ENCODE measurements around the gene CNOT2. TPM values are rescaled to one million over a fixed set of nuclear protein-coding genes. Genes with fewer than 3 reads are reported as not detected.
"Not testable (repeated sequence)": the region's sequence is repeated elsewhere in the genome, so short reads cannot be mapped to it uniquely, and the experiment has no call there.

The CNOT2 gene
- total and polyA plus RNA-seq, 7 donors = 36.7 to 171 (median 98.8) TPM

DNA sequence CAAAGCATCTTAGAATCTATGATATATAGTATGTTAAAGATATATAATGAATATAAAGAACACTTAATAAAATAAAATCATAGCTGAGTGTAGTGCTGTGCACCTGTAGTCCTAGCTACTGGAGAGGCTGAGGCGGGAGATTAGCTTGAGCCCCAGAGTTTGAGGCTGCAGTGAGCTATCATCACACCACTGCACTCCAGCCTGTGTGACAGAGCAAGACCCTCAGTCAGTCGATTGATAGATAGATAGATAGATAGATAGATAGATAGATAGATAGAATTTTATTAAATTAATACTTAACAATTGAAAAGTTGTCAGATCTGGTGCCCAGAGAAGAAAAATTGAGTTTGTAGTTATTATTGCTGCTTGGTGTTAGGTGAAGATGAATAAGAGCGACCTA is 40.0 kb downstream of the CNOT2 start:
- H3K4me1 ChIP-seq = no peaks in the 10 kb centered on the region
- H3K9me3 ChIP-seq = no peaks in the 10 kb centered on the region
- intact Hi-C loops (cut with DNase I) = no loop called here
- H3K4me3 ChIP-seq = no peak overlapping the region
- no peaks in the 10 kb centered on the region for H3K27me3 ChIP-seq
- TF ChIP-seq POLR2A (IDR thresholded peaks at IDR 0.05) = no peak
- no peak for TF ChIP-seq EP300 (IDR thresholded peaks at IDR 0.05)
- TF ChIP-seq, protein P1, sequence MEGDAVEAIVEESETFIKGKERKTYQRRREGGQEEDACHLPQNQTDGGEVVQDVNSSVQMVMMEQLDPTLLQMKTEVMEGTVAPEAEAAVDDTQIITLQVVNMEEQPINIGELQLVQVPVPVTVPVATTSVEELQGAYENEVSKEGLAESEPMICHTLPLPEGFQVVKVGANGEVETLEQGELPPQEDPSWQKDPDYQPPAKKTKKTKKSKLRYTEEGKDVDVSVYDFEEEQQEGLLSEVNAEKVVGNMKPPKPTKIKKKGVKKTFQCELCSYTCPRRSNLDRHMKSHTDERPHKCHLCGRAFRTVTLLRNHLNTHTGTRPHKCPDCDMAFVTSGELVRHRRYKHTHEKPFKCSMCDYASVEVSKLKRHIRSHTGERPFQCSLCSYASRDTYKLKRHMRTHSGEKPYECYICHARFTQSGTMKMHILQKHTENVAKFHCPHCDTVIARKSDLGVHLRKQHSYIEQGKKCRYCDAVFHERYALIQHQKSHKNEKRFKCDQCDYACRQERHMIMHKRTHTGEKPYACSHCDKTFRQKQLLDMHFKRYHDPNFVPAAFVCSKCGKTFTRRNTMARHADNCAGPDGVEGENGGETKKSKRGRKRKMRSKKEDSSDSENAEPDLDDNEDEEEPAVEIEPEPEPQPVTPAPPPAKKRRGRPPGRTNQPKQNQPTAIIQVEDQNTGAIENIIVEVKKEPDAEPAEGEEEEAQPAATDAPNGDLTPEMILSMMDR (IDR thresholded peaks at IDR 0.05) = no peak
- 95 to 98% methylated on average over 3 of the region's 3 CpGs for WGBS, 2 donors
- H3K36me3 ChIP-seq = peaks cover 0 to 9% (median 1%) of the 10 kb centered on the region in 4 donors
- DNase-seq = no peak
- no peak overlapping the region for H3K27ac ChIP-seq

DNA sequence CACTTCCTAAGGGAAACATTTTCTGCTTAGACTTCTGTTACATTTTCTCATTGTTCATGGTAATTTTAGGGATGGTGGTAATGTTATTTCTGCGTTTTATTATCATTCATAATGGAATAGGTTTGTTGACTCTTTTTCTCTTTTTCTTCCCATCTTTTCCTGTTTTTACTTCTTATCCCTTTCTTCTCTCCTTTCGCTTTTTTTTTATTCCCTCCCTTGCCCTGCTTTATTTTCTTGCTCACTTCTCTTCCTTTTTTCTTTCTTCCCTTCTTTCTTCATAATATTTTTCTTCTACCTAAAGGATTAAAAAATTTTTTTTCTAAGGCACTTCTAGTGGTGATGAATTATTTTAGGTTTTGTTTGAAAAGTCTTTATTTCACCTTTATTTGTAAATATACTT is 45.6 kb downstream of the CNOT2 start:
- 95 to 97% methylated on average over 2 of the region's 2 CpGs for WGBS, 2 donors
- Histone ChIP-seq H3K9me3 (no peaks in the 10 kb centered on the region), H3K4me3 (no peak overlapping the region), H3K36me3 (peaks cover 0 to 14% (median 1%) of the 10 kb centered on the region in 4 donors), H3K27ac (no peak overlapping the region), H3K4me1 (peaks cover 0 to 11% (median 0%) of the 10 kb centered on the region in 4 donors), H3K27me3 (no peaks in the 10 kb centered on the region)
- intact Hi-C loops (cut with DNase I) = no loop called here
- DNase-seq = no peak
- TF ChIP-seq EP300 (IDR thresholded peaks at IDR 0.05) (no peak), POLR2A (IDR thresholded peaks at IDR 0.05) (no peak)

DNA sequence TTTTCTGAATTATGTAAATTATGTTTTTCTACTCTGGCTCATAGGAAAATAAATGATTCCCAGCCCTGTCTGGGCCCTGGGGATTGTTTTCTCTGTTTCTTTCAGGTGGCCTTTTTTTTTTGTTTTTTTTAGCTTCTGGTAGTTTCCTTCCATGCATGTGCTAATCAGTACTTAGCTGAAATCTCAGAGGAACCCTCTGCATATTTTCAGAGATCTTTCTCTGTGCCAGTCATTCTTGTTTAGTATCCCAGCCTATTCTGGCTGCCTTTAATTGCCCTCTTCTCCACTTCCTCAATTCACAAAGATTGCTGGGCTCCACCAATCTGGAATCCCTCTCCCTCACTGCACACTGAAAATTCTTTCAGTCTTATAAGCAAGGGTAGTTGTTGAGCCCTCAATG is 46.9 kb downstream of the CNOT2 start:
- intact Hi-C loops (cut with DNase I) = no loop called here

DNA sequence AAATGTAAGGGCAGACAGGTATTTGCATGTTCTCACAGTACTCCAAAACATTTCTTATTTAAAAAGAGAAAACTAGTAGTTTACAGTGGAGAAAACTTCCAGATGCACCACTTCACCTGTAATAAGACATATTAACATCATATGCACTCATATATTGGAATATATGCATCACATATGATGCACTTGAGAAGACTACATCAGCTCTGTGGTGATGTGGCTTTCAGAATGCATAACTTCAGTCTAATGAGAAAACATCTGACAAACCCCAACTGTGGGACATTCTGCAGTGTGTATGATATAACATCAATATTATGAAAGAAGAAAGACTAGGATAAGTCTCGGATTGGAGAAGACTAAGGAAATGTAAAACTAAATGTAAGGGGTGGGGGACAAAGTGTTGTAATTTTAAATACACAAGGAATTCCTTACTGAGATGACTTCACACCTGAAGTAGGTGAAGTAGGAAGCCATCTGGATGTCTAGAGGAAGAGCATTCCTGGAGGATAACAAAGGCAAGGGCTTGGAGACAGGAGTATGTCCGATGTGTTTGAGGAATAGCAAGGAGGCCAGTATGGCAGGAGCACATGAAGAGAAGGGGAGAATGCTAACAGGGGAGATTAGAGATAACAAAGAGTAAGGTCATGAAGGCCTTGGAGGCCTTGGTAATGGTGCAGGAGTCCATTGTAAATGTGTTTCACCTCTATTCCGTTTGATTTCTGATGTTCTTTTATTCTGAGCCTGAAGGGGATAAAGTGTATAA is 49.0 kb downstream of the CNOT2 start:
- no peaks in the 10 kb centered on the region for H3K27me3 ChIP-seq
- no peaks in the 10 kb centered on the region for H3K9me3 ChIP-seq
- no peak overlapping the region for H3K27ac ChIP-seq
- DNase-seq = no peak
- no peak overlapping the region for H3K4me3 ChIP-seq
- H3K4me1 ChIP-seq = peaks cover 0 to 11% (median 3%) of the 10 kb centered on the region in 4 donors
- TF ChIP-seq, protein P1 (IDR thresholded peaks at IDR 0.05) = no peak
- TF ChIP-seq POLR2AphosphoS5 (IDR thresholded peaks at IDR 0.05) = no peak
- TF ChIP-seq POLR2A (IDR thresholded peaks at IDR 0.05) = no peak
- no peak for TF ChIP-seq EP300 (IDR thresholded peaks at IDR 0.05)
- 84 to 89% methylated on average over 3 of the region's 3 CpGs for WGBS, 2 donors
- H3K36me3 ChIP-seq = peaks cover 0 to 5% (median 0%) of the 10 kb centered on the region in 4 donors
- intact Hi-C loops (cut with DNase I) = no loop called here

More for the DNA sequence above, 46.9 kb downstream of the CNOT2 start:
- Histone ChIP-seq H3K4me3 (no peak overlapping the region), H3K4me1 (peaks cover 0 to 11% (median 1%) of the 10 kb centered on the region in 4 donors), H3K36me3 (peaks cover 0 to 14% (median 1%) of the 10 kb centered on the region in 4 donors), H3K27ac (no peak overlapping the region), H3K27me3 (no peaks in the 10 kb centered on the region), H3K9me3 (no peaks in the 10 kb centered on the region)
- no peak for DNase-seq
- TF ChIP-seq POLR2A (IDR thresholded peaks at IDR 0.05) (no peak), POLR2AphosphoS5 (IDR thresholded peaks at IDR 0.05) (no peak), EP300 (IDR thresholded peaks at IDR 0.05) (no peak)
- TF ChIP-seq, protein P1 (IDR thresholded peaks at IDR 0.05) = no peak

DNA sequence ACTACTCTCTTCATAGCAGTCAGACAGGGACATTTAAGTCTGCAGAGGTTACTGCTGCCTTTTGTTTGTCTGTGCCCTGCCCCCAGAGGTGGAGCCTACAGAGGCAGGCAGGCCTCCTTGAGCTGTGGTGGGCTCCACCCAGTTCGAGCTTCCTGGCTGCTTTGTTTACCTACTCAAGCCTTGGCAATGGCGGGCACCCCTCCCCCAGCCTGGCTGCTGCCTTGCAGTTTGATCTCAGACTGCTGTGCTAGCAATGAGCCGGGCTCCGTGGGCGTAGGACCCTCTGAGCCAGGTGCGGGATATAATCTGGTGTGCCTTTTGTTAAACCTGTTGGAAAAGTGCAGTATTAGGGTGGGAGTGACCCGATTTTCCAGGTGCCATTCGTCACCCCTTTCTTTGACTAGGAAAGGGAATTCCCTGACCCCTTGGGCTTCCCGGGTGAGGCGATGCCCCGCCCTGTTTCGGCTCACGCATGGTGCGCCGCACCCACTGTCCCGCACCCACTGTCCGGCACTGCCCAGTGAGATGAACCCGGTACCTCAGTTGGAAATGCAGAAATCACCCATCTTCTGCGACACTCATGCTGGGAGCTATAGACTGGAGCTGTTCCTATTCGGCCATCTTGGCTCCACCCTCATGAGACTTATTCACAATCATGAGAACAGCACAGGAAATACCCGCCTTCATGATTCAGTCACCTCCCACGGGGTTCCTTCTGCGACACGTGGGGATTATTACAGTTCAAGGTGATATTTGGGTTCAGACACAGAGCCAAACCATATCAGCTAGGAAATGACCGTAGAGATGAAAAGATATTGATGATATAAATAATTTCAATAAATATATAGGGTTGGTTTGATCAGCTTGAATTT is 61.7 kb downstream of the CNOT2 start:
- H3K4me3 ChIP-seq; DNase-seq; H3K27ac ChIP-seq; H3K9me3 ChIP-seq; H3K27me3 ChIP-seq; intact Hi-C loops (cut with DNase I); H3K36me3 ChIP-seq; H3K4me1 ChIP-seq: not testable (repeated sequence)
- WGBS, 2 donors = 83 to 87% methylated on average over 25 of the region's 25 CpGs

Measured in sigmoid colon (tissue), 7 donors.